Astrocyte (in vitro differentiated cells and primary cell): ENCODE results near the gene MARCHF10.

Source experiments
- EZH2 ChIP-seq: IDR thresholded peaks from 2 replicates; pipeline ENCODE4 v1.6.1; 2012; ENCODE audit warnings: mild to moderate bottlenecking, low read length, inconsistent platforms; ENCODE audit not compliant: insufficient read depth
- TF ChIP-seq, protein P1 (sequence below): IDR thresholded peaks from 2 replicates; pipeline ENCODE4 v1.5.1; 2011; ENCODE audit warnings: low read depth, mild to moderate bottlenecking, inconsistent platforms, low read length, moderate library complexity; ENCODE audit not compliant: insufficient read depth

DNA sequence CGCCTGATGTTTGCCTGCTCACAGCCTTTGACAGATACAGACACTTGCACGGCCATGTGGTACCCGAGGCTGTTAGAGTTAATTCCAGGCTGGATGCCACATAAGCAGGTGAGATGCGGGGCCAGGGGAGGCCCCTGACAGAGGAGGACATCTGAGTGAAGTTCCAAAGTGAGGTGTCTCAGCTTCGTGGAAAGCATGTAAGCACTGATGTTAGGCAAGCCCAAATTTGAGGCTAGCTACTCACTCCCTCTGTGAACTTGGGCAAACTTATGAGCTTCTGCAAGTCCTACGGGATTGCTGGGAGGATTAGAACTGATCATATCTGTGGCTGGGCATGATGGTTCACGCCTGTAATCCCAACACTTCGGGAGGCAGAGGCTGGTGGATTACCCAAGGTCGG lies 39.3 kb upstream of the MARCHF10 start:
- TF ChIP-seq, protein P1, sequence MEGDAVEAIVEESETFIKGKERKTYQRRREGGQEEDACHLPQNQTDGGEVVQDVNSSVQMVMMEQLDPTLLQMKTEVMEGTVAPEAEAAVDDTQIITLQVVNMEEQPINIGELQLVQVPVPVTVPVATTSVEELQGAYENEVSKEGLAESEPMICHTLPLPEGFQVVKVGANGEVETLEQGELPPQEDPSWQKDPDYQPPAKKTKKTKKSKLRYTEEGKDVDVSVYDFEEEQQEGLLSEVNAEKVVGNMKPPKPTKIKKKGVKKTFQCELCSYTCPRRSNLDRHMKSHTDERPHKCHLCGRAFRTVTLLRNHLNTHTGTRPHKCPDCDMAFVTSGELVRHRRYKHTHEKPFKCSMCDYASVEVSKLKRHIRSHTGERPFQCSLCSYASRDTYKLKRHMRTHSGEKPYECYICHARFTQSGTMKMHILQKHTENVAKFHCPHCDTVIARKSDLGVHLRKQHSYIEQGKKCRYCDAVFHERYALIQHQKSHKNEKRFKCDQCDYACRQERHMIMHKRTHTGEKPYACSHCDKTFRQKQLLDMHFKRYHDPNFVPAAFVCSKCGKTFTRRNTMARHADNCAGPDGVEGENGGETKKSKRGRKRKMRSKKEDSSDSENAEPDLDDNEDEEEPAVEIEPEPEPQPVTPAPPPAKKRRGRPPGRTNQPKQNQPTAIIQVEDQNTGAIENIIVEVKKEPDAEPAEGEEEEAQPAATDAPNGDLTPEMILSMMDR, result no peak
- no peak for TF ChIP-seq EZH2
